Trophoblast cell (in vitro differentiated cells and primary cell): ENCODE data around the gene SLC66A2.

Experiments
- DNase-seq, 2 donors: peaks; one replicate each; pipeline ENCODE4 v3.0.0-alpha.2; 2016
- H2AFZ ChIP-seq: 2 replicates; pipeline ENCODE4 v1.6.1; 2013; ENCODE audit warnings: low read length, moderate library complexity, mild to moderate bottlenecking; ENCODE audit not compliant: insufficient read depth, poor library complexity
- H2AK5ac ChIP-seq: 2 replicates; pipeline ENCODE4 v1.6.1; 2013; ENCODE audit warnings: mild to moderate bottlenecking, low read length
- H2BK120ac ChIP-seq: 2 replicates; pipeline ENCODE4 v1.6.1; 2013; ENCODE audit warnings: low read length, mild to moderate bottlenecking, moderate library complexity; ENCODE audit not compliant: insufficient read depth, poor library complexity
- H2BK12ac ChIP-seq: 2 replicates; pipeline ENCODE4 v1.6.1; 2013; ENCODE audit warnings: mild to moderate bottlenecking, low read length, moderate library complexity
- H2BK5ac ChIP-seq: 2 replicates; pipeline ENCODE4 v1.6.1; 2013; ENCODE audit warnings: low read length, low read depth, moderate library complexity, mild to moderate bottlenecking; ENCODE audit not compliant: poor library complexity
- H3K14ac ChIP-seq: 2 replicates; pipeline ENCODE4 v1.6.1; 2013; ENCODE audit warnings: mild to moderate bottlenecking, low read length
- H3K18ac ChIP-seq: 2 replicates; pipeline ENCODE4 v1.6.1; 2013; ENCODE audit warnings: mild to moderate bottlenecking, low read length
- H3K23ac ChIP-seq: 2 replicates; pipeline ENCODE4 v1.6.1; 2013; ENCODE audit warnings: low read length
- H3K27ac ChIP-seq: 2 replicates; pipeline ENCODE4 v1.5.1; 2013; ENCODE audit warnings: low read depth, mild to moderate bottlenecking, inconsistent platforms, low read length, moderate library complexity
- H3K27me3 ChIP-seq: 2 replicates; pipeline ENCODE4 v1.6.1; 2013; ENCODE audit warnings: inconsistent platforms, mild to moderate bottlenecking, low read length, moderate library complexity; ENCODE audit not compliant: insufficient read depth
- H3K36me3 ChIP-seq, 2 experiments: 1 replicate in 1 of 2; 2 replicates in 1 of 2; pipeline ENCODE4 v1.6.1; 2013; ENCODE audit warnings: low read length in 2 of 2, mild to moderate bottlenecking in 2 of 2, moderate library complexity in 1 of 2; ENCODE audit not compliant: insufficient read depth in 2 of 2, control insufficient read depth in 1 of 2
- H3K4ac ChIP-seq: 2 replicates; pipeline ENCODE4 v1.6.1; 2013; ENCODE audit warnings: low read depth, mild to moderate bottlenecking, low read length, moderate library complexity
- H3K4me1 ChIP-seq, 2 experiments: 1 replicate in 1 of 2; 2 replicates in 1 of 2; pipeline ENCODE4 v1.6.1; 2013; ENCODE audit warnings: low read length in 2 of 2, mild to moderate bottlenecking in 2 of 2, moderate library complexity in 1 of 2; ENCODE audit not compliant: insufficient read depth in 2 of 2, control insufficient read depth in 1 of 2
- H3K4me2 ChIP-seq: 2 replicates; pipeline ENCODE4 v1.6.1; 2013; ENCODE audit warnings: inconsistent platforms, mild to moderate bottlenecking, low read length, moderate library complexity
- H3K4me3 ChIP-seq: 2 replicates; pipeline ENCODE4 v1.5.1; 2013; ENCODE audit warnings: mild to moderate bottlenecking, low read depth, low read length, inconsistent platforms
- H3K79me1 ChIP-seq: one replicate; pipeline ENCODE4 v1.6.1; 2013; ENCODE audit warnings: low read length
- H3K79me2 ChIP-seq: 2 replicates; pipeline ENCODE4 v1.6.1; 2013; ENCODE audit warnings: low read length, mild to moderate bottlenecking; ENCODE audit not compliant: control insufficient read depth, insufficient read depth, poor library complexity
- H3K9ac ChIP-seq: 2 replicates; pipeline ENCODE4 v1.6.1; 2013; ENCODE audit warnings: mild to moderate bottlenecking, low read length
- H3K9me3 ChIP-seq: 2 replicates; pipeline ENCODE4 v1.6.1; 2013; ENCODE audit warnings: low read depth, mild to moderate bottlenecking, control low read depth, inconsistent platforms, low read length; ENCODE audit not compliant: insufficient read depth
- H4K12ac ChIP-seq: 2 replicates; pipeline ENCODE4 v1.6.1; 2013; ENCODE audit warnings: low read depth, mild to moderate bottlenecking, low read length, moderate library complexity
- H4K8ac ChIP-seq: 2 replicates; pipeline ENCODE4 v1.6.1; 2013; ENCODE audit warnings: low read depth, mild to moderate bottlenecking, low read length, moderate library complexity
- H4K91ac ChIP-seq: one replicate; pipeline ENCODE4 v1.6.1; 2013; ENCODE audit warnings: low read depth, mild to moderate bottlenecking, low read length, moderate library complexity
- WGBS: extraction: QIAGEN DNeasy Blood & Tissue Kit; methylation state at CpG from one replicate; pipeline ENCODE4 v1.1.7; 2013; ENCODE audit warnings: missing lambda C conversion rate; ENCODE audit not compliant: insufficient read length, insufficient coverage; ENCODE audit errors: extremely low coverage; 5-methylcytosine and 5-hydroxymethylcytosine counted together

The SLC66A2 gene

DNA sequence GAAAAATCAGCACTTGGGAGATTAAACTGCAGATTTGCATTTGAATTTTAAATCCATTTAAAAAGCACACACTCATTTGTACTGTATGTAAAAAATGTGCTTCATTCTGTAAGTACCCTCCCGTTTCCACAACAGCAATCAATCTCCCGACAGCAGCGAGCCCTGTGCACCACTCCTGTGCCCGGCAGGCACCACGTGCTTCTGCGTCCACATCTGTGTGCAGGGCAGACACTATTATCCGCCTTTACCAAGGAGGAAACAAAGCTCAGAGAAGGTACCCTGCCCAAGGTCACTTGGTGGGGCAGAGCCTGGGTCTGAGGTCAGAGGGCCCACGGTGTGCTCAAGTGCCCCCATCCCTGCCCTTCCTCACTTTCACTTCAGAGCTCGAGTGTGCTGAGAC is 20.5 kb upstream of the SLC66A2 start:
- H2AK5ac ChIP-seq, result no peak overlapping the region
- no peak overlapping the region for H2BK5ac ChIP-seq
- H4K91ac ChIP-seq, result no peak overlapping the region
- no peak overlapping the region for H3K14ac ChIP-seq
- H3K4ac ChIP-seq, result no peak overlapping the region
- WGBS, result no CpG with 5 or more reads among the region's 9 CpGs
- no peak overlapping the region for H2BK12ac ChIP-seq
- H3K79me2 ChIP-seq, result peaks cover 2% of the 10 kb centered on the region
- H3K79me1 ChIP-seq, result no peaks in the 10 kb centered on the region
- H4K12ac ChIP-seq, result no peak overlapping the region
- H3K4me1 ChIP-seq, result no peaks in the 10 kb centered on the region
- peak overlapping the region; percentile 23 for H3K9ac ChIP-seq
- no peak overlapping the region for H3K27ac ChIP-seq
- no peak overlapping the region for H3K18ac ChIP-seq
- no peak overlapping the region for H3K4me2 ChIP-seq
- H3K23ac ChIP-seq, result no peak overlapping the region
- H3K27me3 ChIP-seq, result no peaks in the 10 kb centered on the region
- H3K36me3 ChIP-seq, result peaks cover 33 to 44% of the 10 kb centered on the region in 2 experiments
- H3K4me3 ChIP-seq, result no peak overlapping the region
- no peak overlapping the region for H2AFZ ChIP-seq
- no peak overlapping the region for H2BK120ac ChIP-seq
- no peaks in the 10 kb centered on the region for H3K9me3 ChIP-seq
- H4K8ac ChIP-seq, result no peak overlapping the region
- no peak for DNase-seq

DNA sequence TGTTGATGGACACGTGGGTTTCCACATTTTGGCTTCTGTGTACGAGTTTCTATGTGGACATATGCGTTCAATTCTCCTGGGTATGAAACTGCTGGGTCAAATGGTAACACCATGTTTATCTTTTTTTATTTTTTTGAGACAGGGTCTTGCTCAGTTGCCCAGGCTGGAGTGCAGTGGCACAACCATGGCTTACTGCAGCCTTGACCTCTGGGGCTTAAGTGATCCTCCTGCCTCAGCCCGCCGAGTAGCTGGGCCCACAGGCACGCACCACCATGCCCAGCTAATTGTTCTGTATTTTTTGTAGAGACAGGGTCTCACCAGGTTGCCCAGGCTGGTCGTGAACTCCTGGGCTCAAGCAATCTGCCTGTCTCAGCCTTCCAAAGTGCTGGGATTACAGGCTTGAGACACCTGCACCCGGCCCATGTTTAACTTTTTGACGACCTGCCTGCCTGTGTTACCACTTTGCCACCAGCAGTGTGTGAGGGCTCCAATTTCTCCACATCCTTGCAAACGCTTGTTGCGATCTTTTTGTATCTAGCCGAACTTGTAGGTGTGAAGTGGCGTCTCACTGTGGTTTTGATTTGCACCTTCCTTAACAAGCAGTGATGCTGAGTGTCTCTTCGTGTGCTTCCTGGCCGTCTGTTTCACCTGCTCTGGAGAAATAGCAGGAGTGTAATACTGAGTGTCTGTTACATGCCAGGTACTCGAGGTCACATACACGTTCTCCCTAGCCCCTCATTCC is 19.9 kb upstream of the SLC66A2 start:
- Histone ChIP-seq H3K4ac (no peak overlapping the region), H2BK12ac (no peak overlapping the region), H2BK120ac (no peak overlapping the region), H4K12ac (no peak overlapping the region), H2BK5ac (no peak overlapping the region), H3K79me2 (peaks cover 2% of the 10 kb centered on the region), H2AFZ (no peak overlapping the region), H3K14ac (no peak overlapping the region), H3K18ac (no peak overlapping the region), H4K91ac (no peak overlapping the region), H3K23ac (no peak overlapping the region), H3K27ac (no peak overlapping the region), H3K9me3 (no peaks in the 10 kb centered on the region), H3K4me2 (no peak overlapping the region), H2AK5ac (no peak overlapping the region), H3K27me3 (no peaks in the 10 kb centered on the region), H3K9ac (no peak overlapping the region), H4K8ac (no peak overlapping the region), H3K4me3 (no peak overlapping the region), H3K79me1 (no peaks in the 10 kb centered on the region), H3K36me3 (peaks cover 32 to 43% of the 10 kb centered on the region in 2 experiments), H3K4me1 (no peaks in the 10 kb centered on the region)
- no peak for DNase-seq
- WGBS, result no CpG with 5 or more reads among the region's 17 CpGs

DNA sequence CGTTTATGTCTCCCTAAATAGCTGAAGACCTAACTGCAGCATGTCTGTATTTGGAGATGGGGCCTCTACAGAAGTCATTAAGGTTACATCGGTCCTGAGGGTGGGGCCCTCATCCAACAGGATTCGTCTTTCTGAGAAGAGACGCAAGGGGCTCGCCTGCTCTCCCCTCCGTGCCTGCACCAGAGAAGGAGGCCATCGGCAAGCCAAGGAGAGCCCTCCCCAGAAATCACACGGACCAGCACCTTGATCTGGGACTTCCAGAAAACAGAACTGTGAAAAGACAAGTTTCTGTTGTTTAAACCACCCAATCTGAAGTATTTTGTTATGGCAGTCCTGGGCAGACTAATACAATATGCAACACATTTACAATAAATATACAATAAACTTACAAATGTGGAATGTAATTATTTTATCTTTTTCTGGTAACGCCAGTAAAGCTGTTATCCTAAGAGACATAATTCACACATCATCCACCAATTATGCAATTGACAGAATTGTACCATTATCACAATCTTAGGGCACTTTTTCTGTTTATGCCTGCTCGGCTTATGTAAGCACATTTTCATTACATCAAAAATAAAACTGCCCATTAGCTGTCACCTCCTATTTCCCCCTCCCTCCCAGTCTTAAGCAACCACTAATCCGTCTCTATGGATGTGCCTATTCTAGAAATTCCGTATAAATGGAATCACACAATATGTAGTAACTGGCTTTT is 19.1 kb upstream of the SLC66A2 start:
- Histone ChIP-seq H3K4ac (no peak overlapping the region), H2AK5ac (no peak overlapping the region), H3K14ac (no peak overlapping the region), H3K36me3 (peaks cover 28 to 40% of the 10 kb centered on the region in 2 experiments), H3K23ac (no peak overlapping the region), H3K79me1 (no peaks in the 10 kb centered on the region), H4K91ac (no peak overlapping the region), H4K8ac (no peak overlapping the region), H3K4me3 (no peak overlapping the region), H2BK12ac (no peak overlapping the region), H4K12ac (no peak overlapping the region), H2BK5ac (no peak overlapping the region), H2AFZ (no peak overlapping the region), H3K4me1 (peaks cover under 1 to 1% of the 10 kb centered on the region in 2 experiments), H2BK120ac (no peak overlapping the region), H3K79me2 (no peaks in the 10 kb centered on the region), H3K27ac (no peak overlapping the region), H3K18ac (no peak overlapping the region), H3K9me3 (no peaks in the 10 kb centered on the region), H3K27me3 (no peaks in the 10 kb centered on the region), H3K4me2 (no peak overlapping the region), H3K9ac (no peak overlapping the region)
- no CpG with 5 or more reads among the region's 12 CpGs for WGBS
- DNase-seq, result no peak

DNA sequence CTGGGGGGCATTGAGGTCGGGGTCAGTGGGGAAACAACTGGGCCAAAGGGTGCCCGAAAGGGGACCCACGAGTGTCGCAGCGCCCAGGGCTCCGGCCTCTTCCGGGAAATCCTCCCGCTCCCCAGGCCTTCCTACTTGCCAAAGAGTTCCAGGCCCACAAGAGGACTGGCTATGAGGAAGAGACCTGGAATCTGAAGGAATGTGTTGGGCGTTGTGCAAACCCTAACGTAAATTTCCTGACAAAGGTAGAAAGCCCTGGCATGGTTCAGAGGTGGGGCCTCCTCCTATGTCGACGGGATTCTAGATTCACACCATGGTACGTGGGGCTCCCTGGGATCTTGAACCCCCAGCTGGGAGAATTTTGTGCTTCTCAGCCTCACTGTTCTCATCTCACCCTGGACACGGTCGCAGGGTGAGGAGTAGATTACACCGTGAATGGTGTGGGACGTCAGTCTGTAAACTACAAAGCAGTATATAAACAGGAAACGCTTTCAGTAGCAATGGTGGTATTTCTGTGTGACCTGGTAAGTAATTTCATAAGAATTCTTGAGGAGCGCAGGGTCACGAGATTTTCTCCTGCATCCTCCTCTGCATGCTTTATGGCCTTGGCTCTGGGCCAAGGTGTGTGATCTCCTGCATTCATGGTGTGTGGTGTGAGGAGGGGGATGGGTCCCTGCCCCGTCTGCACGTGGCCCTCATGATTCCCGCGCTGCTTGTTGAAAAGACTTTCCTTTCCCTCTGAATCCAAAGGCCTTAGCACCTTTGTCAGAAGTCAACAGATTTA is 13.9 kb upstream of the SLC66A2 start:
- H3K4me2 ChIP-seq, result peak overlapping the region; percentile 86
- peak overlapping the region; percentile 64 for H2BK5ac ChIP-seq
- H3K18ac ChIP-seq, result peak overlapping the region; percentile 97
- peak overlapping the region; percentile 84 for H3K27ac ChIP-seq
- peak overlapping the region; percentile 62 for H2BK12ac ChIP-seq
- no peaks in the 10 kb centered on the region for H3K9me3 ChIP-seq
- peak; percentile 92 to 95 for DNase-seq
- H3K79me2 ChIP-seq, result peaks cover 9% of the 10 kb centered on the region
- peak overlapping the region; percentile 71 for H3K4me3 ChIP-seq
- WGBS, result no CpG with 5 or more reads among the region's 24 CpGs
- peak overlapping the region; percentile 63 for H2AFZ ChIP-seq
- peaks cover 21 to 23% of the 10 kb centered on the region in 2 experiments for H3K4me1 ChIP-seq
- H2AK5ac ChIP-seq, result peak overlapping the region; percentile 97
- peak overlapping the region; percentile 85 for H4K8ac ChIP-seq
- peaks cover 5 to 8% of the 10 kb centered on the region in 2 experiments for H3K36me3 ChIP-seq
- no peak overlapping the region for H3K9ac ChIP-seq
- no peaks in the 10 kb centered on the region for H3K27me3 ChIP-seq
- peak overlapping the region; percentile 95 for H4K12ac ChIP-seq
- peak overlapping the region; percentile 99 for H4K91ac ChIP-seq
- H3K4ac ChIP-seq, result peak overlapping the region; percentile 93
- H2BK120ac ChIP-seq, result peak overlapping the region; percentile 92
- peak overlapping the region; percentile 95 for H3K14ac ChIP-seq
- no peak overlapping the region for H3K23ac ChIP-seq
- H3K79me1 ChIP-seq, result peaks cover 11% of the 10 kb centered on the region
